Mesenteric fat pad (tissue), 1 donor: ENCODE data around the gene SIM1. TPM values are rescaled to one million over a fixed set of nuclear protein-coding genes. Genes with fewer than 3 reads are reported as not detected.

ENCODE experiments used
- DNase-seq: peaks from one replicate; pipeline ENCODE4 v3.0.0-alpha.2; 2020; ENCODE audit warnings: low spot score
- total RNA-seq: library from RNA; stranded (reverse); fragmentation: NEBNext Ultra II Directional; extraction: Animal tissue kit (Norgen Biotek cat#: 25700); gene quantifications from one replicate; pipeline ENCODE4 v1.2.1, GENCODE V29; 2021
- donor health status: DM: yes; HTN: yes; CAD: no.

SIM1 gene
- total RNA-seq, 1 donor from 2014 or later: not detected

GRCh38 chr6:100430962-100431361 lies 33.8 kb downstream of the SIM1 start:
- no peak for DNase-seq

- no peak for DNase-seq
Observed at GRCh38 chr6:100427452-100427851, 37.3 kb downstream of the SIM1 start.

DNA sequence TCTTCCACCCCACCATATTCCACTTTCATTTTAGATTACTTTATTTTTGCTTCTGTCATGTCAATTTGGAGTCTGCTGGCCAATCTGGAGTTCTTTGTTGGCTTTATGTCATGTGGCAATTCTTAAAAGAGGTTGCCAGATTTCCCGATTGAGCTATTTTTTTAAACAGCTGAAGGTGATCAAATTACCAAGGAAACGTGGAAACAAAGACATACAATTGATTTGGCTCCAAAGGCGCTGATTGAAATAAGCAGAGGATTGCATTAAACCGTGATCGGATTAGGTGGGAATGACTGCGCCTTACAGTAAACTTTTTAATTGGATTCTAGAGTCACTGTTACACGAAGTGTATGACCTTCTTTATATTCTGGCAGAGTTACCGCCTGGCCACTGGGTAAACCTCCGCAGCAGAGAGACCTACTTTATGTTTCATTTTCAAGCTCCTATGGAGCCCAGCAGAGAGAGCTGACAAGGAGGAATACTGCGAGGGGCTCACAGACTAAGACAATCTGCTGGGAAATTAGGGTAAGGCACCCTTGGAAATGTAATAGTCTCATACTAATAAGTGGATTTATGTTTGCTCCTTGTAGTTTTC lies 37.9 kb downstream of the SIM1 start:
- DNase-seq: no peak

DNA sequence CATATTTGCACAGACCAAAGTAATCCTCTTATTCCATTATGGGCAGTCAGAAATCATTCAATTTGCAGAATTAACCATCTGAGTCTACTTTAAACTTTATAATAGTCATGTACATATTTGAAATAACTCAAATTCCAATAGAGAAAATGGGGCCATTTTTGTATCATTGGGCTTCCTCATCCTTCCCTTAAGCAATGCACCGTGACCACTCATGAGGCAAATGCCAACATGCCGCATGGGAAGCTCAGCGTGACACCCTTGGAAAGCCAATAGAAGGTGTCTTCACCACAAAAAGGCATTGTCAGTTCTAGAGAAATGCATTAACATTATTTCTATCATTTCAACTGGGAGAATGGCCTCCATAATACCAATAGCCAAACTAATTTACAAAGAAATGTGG lies 38.5 kb downstream of the SIM1 start:
- no peak for DNase-seq

GRCh38 chr6:100420711-100421110 lies 44.0 kb downstream of the SIM1 start:
- DNase-seq: no peak

DNA sequence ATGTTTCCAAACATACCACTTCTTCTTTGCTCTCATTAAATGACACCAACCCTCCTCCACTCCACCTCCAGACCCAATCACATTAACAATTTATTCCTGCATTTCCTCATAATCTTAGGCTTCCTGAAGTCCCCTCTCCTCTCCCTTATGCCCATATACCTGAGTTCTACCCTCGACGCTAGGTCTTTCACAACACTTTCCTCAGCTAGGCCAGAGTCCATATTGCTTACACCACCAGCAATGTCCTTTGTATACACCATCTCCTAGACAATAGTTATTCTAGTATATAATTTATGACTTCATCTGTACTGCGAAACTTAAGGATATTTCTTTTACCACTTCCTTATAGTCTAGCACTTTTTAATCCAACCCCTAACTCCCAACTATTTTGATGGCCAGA lies 47.7 kb downstream of the SIM1 start:
- DNase-seq: no peak

DNA sequence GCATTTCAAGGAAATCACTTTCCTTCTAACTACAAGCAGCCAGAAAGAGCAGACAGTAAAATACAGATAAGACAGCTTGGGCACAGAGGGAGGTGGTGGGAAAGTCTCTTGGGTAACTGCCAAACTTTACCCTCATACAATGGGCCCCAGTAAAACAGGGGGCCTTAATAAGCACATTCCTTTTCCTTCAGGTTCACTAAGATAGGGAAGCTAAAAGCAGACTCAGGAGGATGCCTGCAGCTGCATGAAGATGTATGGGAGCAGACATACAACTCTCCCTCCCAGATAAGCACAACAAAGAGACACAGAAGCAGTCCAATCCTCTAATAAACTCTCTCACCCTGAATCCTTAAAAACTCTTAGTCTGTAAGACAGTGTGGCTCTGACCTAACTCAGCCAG lies 49.0 kb downstream of the SIM1 start:
- no peak for DNase-seq

DNA sequence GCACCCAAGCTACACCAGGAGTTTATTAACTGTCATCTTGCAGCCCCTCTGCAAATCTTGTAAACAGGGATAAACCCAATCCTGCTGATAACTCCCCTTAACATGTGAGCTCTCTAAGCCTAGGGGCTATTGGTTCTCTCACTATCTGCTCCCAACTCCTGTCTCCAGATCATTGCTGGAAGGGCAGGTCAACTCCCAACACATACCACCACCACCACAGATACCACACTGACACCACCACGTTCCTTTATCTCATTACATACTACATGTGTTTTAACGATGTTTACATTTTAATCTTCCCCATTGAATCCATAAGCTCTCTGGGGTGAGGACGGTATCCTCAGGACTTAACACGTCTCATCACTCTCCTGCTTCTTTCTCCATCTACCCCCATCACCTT lies 51.8 kb downstream of the SIM1 start:
- no peak for DNase-seq

DNA sequence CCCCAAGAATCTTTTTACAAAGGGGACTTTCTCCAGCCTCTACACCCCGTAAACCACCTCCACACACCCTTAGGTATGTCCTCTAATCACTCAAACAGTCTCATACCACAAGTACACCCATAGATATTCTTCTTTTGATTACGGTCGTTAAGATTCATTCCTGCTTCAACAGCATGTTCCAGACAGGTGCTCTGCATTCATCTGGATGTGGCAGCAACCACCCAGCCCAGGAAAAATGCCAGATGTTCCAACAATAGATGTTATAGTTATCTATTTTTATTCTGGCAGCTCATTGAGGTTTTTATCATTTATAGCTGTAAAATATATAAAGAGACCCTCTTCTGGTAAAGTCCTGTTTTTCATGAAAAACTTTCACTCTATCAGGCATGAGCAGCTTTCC lies 60.7 kb downstream of the SIM1 start:
- no peak for DNase-seq

DNA sequence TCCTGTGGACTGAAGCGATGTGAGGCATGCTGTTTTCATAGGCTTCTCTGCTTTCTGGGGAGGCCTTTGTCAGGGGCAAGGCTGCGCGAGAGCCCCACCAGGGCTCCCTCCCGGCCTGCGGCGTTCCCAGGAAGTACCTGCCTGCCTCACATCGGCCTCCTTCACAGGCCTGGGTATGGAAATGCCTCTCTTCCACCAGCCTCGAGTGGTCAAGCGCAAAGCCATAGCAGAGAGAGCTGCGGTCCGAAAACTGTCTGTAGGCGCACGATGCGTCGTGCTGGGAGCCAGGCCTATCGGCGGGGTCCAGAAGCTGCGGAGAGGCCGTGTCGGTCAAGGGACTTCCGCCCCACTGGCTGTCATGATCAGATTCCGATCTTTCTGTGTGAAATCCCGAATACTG lies 71.2 kb downstream of the SIM1 start:
- DNase-seq: no peak

DNA sequence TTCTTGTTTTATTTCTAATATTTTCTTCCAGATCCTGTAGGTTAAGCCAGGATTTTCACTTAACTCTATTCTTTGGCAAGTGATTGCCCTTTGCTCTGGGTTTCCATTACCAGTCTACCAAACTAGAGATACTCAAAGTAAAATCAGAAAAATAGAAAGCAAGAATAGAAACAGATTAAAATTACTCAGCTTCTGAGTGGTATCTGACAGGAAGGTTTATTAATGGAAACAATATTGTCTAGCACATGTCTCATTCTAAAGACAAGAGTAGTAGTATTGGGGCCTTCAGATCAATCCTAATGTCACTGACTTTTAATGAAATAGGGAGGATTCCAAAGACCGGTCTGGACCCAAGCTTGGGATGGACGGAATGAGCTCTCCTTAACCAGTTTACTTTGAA lies 72.3 kb downstream of the SIM1 start:
- no peak for DNase-seq

DNA sequence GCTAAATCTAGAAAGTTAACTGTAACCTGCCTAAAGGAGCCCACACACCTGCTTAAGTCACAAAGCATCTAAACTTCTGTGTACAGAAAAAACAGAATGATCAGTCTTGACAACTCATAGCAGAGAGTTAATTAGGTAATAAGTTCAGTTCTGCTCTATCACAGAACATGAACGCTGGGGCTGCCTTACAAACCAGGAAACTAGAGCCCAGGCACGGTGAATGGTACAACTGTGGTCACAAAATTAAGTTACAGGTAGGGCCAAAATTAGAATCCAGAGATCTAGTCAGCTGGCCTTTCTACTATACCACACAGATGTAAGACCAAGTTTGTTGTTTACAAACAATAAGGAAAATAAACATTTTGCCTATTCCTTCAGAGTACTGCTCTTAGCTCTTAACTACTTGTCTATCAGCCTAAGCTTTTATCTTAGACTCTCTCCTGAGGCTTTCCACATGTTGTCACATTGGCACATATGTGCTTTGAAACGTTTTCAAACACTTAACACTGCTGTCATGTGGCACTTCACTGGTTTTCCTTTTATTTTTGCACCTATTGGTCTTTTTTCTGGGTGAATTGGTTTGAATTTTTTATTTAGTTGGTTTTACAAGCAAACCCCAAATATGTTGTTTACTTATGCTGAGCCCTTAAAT lies 75.7 kb downstream of the SIM1 start:
- DNase-seq: no peak

GRCh38 chr6:100382767-100383195 lies 81.9 kb downstream of the SIM1 start:
- DNase-seq: no peak

DNA sequence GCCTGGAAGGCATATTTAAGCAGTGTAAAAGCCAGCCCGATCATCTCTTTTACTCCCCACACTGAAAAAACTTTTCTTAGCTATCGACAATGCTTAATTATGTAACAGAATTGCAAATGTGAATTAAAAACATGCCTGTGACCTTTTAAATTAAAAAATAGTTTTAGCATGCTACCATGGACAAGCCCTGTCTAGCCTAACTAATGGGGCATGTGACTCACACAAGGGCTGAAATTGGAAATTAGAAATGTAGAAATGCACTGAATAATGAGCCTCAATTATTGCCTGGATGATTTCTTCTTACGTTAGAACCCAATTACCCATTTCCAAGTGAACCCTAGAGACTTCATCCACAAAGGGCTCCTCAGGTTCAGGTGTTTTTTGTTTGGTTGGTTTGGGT lies 82.7 kb downstream of the SIM1 start:
- no peak for DNase-seq

GRCh38 chr6:100381111-100381510 lies 83.6 kb downstream of the SIM1 start:
- DNase-seq: no peak

GRCh38 chr6:100379386-100379785 lies 85.3 kb downstream of the SIM1 start:
- DNase-seq: no peak

GRCh38 chr6:100378576-100378975 lies 86.1 kb downstream of the SIM1 start:
- no peak for DNase-seq

- DNase-seq: no peak
Observed at GRCh38 chr6:100376103-100376502, 88.6 kb downstream of the SIM1 start.

- no peak for DNase-seq
Observed at GRCh38 chr6:100372326-100373091, 92.2 kb downstream of the SIM1 start.

DNA sequence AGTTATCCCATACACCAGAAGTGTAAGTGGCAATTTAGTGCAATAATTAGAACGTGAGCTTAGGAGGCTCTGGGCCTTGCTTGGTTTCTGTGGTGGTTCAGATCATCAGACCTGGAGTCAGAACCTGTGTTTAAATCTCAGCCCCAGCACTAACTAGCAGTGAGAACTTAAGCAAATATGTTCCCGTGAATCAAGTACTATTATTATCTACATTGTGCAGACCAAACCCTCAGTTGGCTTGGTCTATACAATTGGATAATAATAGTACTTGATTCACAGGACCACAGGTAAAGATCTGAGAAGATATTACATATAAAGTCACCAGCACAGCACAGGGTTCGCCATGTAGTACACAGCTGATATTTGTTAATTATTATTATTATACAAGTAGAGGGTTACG lies 93.1 kb downstream of the SIM1 start:
- no peak for DNase-seq

GRCh38 chr6:100370265-100370664 lies 94.5 kb downstream of the SIM1 start:
- DNase-seq: no peak

- DNase-seq: no peak
Observed at GRCh38 chr6:100366419-100366818, 98.3 kb downstream of the SIM1 start.

GRCh38 chr6:100363651-100364050 lies 101.1 kb downstream of the SIM1 start:
- no peak for DNase-seq
